Measurements from ENCODE around the gene ZXDC. TPM values are rescaled to one million over a fixed set of nuclear protein-coding genes. Genes with fewer than 3 reads are reported as not detected.

ZXDC gene
- total RNA-seq, 4 donors from 2014 or later: 22.7 to 47.0 (median 27.9) TPM

DNA sequence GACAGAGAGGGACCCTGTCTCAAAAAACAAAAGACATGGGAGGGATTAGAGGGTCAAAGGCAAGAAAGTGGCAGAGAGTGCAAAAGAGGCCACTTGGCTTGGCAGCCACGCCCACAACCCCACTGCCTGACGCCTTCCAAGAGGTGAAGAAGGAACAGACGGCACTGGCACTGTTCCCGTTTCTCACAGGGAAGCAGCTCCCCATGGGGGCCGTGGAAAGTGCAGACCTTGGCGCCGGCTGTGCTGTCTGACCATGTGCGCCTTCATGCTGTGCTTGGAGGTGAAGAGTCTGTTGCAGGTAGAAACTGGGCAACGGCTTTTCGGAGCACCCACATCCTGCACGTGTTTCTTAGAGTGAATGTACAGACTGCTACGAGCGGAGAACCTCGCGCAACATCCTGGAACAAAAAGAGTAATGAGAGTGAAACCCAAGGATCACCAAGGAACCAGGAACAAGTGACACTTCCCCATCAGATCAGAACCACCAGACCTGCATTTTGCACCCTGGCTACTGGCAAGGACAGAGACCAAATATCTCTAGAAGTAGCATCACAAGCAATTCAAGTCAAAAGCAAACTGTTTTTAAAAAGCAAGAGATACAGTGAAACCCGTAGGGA is 9.7 kb downstream of the ZXDC start:
- TF ChIP-seq CTCF (IDR thresholded peaks at IDR 0.05): no peak
- DNase-seq (ENCODE audit: low spot score) (no peak), ATAC-seq (ENCODE audit: low FRiP score) (no peak)

GRCh38 chr3:126464997-126465396 is 10.7 kb downstream of the ZXDC start:
- ATAC-seq (ENCODE audit: low FRiP score) (no peak), DNase-seq (ENCODE audit: low spot score) (no peak)
- no peak for TF ChIP-seq CTCF (IDR thresholded peaks at IDR 0.05)

- ATAC-seq (ENCODE audit: low FRiP score) (no peak), DNase-seq (ENCODE audit: low spot score) (no peak)
- TF ChIP-seq CTCF (IDR thresholded peaks at IDR 0.05): no peak
These were observed 11.2 kb downstream of the ZXDC start for GRCh38 chr3:126464494-126464893.

GRCh38 chr3:126464093-126464492 is 11.6 kb downstream of the ZXDC start:
- no peak for ATAC-seq (ENCODE audit: low FRiP score)
- TF ChIP-seq CTCF (IDR thresholded peaks at IDR 0.05): no peak
- DNase-seq (ENCODE audit: low spot score): no peak

DNA sequence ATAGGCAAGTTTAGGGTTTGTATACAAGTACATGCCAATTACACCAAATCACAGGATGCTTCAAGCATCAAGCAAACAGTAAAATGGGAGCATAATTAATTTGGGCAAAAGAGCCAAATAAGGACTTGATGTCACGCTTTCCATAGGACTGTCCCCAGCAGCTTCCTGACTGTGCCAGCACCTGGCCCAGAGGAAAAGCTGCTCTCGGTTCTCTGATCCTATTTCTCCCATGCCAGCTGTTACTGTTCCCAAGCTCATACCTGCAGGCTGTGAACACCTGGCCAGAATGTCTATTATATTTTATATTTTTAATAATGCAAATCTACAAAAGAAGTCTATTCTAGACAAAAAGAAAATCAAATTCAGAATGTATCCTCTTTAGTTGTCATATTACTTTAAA is 12.2 kb downstream of the ZXDC start:
- ATAC-seq (ENCODE audit: low FRiP score): no peak
- DNase-seq (ENCODE audit: low spot score): no peak
- no peak for TF ChIP-seq CTCF (IDR thresholded peaks at IDR 0.05)

GRCh38 chr3:126461450-126462070 is 14.1 kb downstream of the ZXDC start:
- no peak for DNase-seq (ENCODE audit: low spot score)
- TF ChIP-seq CTCF (IDR thresholded peaks at IDR 0.05): no peak
- ATAC-seq (ENCODE audit: low FRiP score): no peak

DNA sequence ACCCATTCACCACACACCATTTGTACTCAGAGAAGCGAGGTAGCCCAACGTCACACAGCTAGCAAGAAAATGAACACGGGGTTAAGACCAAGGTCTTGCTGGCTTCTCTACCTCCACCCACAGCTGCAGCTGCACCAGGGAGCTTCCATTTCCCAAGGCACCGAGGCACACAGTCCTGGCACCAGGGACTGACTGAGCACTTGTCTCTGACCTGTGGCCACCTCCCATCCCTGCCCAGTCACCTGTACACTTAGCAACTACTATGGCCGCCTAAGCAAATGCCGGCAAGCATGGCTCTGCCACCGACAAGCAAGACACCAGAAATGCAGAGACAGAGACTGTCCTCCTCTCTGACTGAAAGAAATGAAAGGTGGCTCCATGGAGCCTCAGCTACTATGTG is 15.3 kb downstream of the ZXDC start:
- no peak for TF ChIP-seq CTCF (IDR thresholded peaks at IDR 0.05)
- no peak for ATAC-seq (ENCODE audit: low FRiP score)
- no peak for DNase-seq (ENCODE audit: low spot score)

Data from omental fat pad (tissue), 4 donors.